HepG2 (cell line): ENCODE measurements around the gene SLC16A3.

Experiments
- POLR2A ChIP-seq, 2 experiments: IDR thresholded peaks; 2 replicates each; pipeline ENCODE4 v1.6.1; 2011; ENCODE audit warnings: low read depth in 2 of 2, low read length in 2 of 2, mild to moderate bottlenecking in 1 of 2, moderate library complexity in 1 of 2; ENCODE audit not compliant: insufficient read depth in 1 of 2
- ZNF18 ChIP-seq: sonication (generic); formaldehyde crosslinking; IDR thresholded peaks from 2 replicates; pipeline ENCODE4 v1.8.0; 2022; ENCODE audit warnings: mild to moderate bottlenecking, missing genetic modification reagents; ENCODE audit not compliant: insufficient replicate concordance
- ZNF350 ChIP-seq: sonication (generic); formaldehyde crosslinking; IDR thresholded peaks from 2 replicates; pipeline ENCODE4 v1.4.0; 2020; ENCODE audit warnings: mild to moderate bottlenecking, low read depth, missing genetic modification reagents, borderline replicate concordance

- TF ChIP-seq ZNF350 (0 out of 2 replicates have a peak, but pooled peaks have one; percentile 30), ZNF18 (CRISPR knock-in tag) (no peak), POLR2A (IDR thresholded peaks at IDR 0.05; ENCODE audit: insufficient read depth in 1 of 2, low read depth in 2 of 2, low read length in 2 of 2) (no peak)
Observed at GRCh38 chr17:82278786-82279391, 50.0 kb downstream of the SLC16A3 start.
